Activated naive CD4-positive, alpha-beta T cell treated with anti-CD3 and anti-CD28 coated beads for 36 hours (primary cell): ENCODE results near the gene SNED1. TPM values are rescaled to one million over a fixed set of nuclear protein-coding genes. Genes with fewer than 3 reads are reported as not detected.

ENCODE experiments used
- total RNA-seq, 2 experiments: library from RNA; stranded (reverse); gene quantifications; one replicate each; pipeline ENCODE4 v1.2.3, GENCODE V29; 2021

The SNED1 gene
- total RNA-seq, 2 experiments from 2014 or later = 0.35 to 0.60 TPM

Other genes starting within 250 kb of the SNED1 start
- gene KIF1A, start 178.4 kb upstream of the SNED1 start, total RNA-seq = 1 to 10 TPM; 8.4 TPM
- not detected for gene AGXT, start 129.8 kb upstream of the SNED1 start, total RNA-seq
- not detected for gene MAB21L4, start 102.5 kb upstream of the SNED1 start, total RNA-seq
- not detected for gene CROCC2, start 92.3 kb upstream of the SNED1 start, total RNA-seq
- 10 to 100 TPM; 35.0 to 38.6 TPM for gene MTERF4, start 103.7 kb downstream of the SNED1 start, total RNA-seq
- 10 to 100 TPM; 71.5 to 72.0 TPM for gene PASK, start 150.9 kb downstream of the SNED1 start, total RNA-seq
- 10 to 100 TPM; 91.2 to 93.8 TPM for gene PPP1R7, start 151.8 kb downstream of the SNED1 start, total RNA-seq
- under 1 TPM; 0.57 TPM for gene ANO7, start 190.1 kb downstream of the SNED1 start, total RNA-seq